GM21515 (cell line): ENCODE measurements around the gene MAJIN.

Experiments
- ATAC-seq: cut with Tn5 transposase; IDR thresholded peaks from one replicate; pipeline ENCODE4 v1.9.1; 2021; ENCODE audit not compliant: unreplicated experiment

Gene MAJIN

DNA sequence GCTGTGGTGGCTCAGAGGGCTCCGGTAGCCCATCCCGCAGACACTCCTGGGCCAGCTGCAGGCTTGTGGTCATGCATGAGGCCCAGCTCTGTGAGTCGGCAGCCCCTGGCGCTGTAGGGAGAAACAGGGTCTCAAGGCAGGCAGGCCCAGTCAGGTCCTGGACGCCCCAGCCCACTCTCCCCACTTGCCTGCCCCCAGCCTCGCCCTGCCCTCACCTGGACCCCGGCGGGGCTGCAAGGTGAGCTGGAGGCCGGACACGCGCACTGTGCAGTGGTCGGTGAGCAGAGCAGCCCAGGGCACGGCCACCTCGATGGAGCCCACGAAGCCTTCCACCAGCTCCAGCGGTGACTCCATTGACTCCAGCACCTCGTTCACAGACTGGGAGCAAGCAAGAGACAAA, 57.8 kb downstream of the MAJIN start:
- ATAC-seq, result no peak

DNA sequence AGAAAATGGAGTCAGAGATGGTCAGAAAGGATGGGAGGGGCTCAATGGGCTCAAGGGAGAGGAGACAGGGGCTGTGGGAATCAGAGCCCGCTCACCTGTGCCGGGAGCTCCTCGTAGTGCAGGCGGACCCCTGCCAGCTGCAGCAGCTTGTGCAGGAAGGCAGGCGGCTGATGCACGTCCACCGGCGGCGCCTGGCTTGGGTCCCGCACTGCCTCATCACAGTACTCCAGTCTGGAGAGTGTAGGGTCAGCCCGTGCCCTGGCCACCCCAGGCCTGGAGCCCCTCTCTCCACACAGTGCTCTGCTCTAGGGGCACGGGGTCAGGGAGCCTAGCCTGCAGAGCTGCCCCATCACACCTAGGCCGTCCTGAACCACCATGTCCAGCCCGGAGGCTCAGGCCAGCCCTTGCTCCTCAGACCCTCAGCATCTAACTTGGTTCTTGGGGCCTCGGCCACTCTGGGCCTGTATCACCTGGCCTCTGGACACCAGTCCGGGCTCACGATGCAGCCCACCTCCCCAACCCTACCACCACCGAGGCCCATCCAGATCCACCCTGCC, 58.7 kb downstream of the MAJIN start:
- no peak for ATAC-seq

DNA sequence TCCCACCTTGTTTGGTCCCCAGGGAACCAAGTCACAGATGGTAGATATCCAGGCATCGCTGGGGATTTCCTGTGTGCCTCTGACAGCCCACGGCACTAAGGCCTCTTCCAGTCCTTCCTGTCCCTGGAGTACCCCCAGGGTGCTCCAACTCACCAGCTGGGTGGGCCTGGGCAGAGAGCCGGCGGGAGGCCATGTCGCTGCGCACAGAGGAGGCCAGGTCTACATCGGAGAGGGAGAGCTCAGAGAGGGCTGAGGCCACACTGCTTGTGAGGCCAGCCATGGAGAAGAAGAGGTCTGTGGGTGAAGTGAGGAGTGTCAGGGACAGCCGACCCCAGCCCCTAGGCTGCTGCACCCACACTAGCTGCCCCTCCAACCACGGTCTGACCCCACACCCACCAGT, 60.2 kb downstream of the MAJIN start:
- ATAC-seq, result no peak

DNA sequence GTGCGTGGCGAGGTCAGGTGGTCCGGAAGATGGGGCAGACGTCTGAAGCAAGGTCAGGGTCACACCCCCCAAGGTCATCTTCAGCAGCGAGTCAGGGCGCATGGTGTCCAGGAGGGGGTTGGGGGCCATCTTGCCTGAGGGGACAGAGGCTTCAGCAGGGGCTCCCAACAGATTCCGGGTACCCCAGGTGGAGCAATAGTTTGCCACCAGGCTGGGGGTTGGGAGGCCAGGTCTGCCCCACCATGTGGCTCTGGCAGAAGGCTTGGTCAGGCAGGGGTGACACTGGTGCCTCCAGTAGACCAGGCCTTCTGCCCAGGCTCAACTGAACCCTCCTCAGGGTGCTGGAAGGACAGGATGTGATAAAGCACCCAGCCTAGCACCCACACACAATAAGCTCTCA, 60.8 kb downstream of the MAJIN start:
- no peak for ATAC-seq

DNA sequence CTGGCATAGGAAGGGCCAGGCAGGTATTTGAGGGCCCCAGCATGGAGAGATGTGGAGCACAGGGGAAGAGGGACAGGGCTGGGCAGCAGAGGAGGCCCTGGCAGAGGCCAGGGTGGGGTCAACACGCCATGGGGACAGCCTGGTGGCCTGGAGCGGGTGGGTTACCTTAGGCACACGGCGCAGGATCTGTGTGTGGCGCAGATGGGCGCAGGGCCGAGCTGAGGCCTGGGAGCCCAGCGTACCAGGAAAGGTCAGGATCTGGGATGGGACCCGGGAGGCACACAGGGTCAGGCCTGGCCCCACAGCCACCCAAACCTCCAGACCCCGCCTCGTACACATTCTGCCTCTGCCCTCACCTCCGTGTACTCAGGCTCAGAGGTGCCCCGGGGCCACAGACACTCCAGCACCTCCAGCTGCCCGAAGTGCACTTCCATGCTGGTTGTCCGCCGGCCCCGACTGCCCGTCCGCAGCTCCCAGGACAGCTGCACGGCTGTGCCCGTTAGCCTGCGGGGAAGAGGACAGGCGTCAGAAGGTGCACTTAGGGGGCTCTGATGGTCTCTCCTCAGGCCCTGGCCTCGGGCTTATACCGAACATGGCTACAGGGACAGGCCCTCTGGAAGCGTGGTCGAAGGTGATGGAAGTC, 61.3 kb downstream of the MAJIN start:
- no peak for ATAC-seq

DNA sequence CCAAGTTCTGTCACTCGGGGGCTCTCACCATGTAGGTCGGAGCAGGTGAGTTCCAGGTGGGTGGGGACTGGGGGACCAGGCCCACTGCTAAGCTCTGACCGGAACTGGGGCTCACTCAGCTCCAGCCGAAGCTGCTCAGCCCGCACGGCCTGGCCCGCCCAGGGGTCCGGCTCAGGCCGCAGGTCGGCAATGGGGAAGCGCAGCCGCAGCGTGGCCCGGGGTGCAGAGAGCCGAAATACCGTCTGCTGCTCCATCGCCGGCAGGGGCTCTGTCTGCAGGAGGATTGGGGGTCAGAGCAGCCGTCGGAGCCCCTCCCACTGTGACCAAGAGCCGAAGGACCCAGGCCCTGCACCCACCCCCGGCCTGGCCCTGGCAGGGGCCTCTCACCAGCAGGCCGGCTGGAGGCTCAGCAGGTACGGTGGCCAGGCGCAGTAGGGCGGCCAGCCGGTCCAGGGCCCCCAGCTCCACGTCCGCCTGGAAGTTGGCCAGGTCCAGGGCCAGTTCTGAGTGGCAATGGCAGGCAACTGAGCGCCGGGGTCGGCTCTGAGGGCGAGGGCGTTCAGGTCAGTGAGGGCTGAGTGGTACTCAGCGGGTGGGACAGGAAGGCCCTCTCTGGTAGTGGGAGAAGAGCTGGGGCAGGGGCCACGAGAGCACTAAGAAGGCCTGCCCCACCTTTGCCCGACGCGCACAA, 62.1 kb downstream of the MAJIN start:
- no peak for ATAC-seq

DNA sequence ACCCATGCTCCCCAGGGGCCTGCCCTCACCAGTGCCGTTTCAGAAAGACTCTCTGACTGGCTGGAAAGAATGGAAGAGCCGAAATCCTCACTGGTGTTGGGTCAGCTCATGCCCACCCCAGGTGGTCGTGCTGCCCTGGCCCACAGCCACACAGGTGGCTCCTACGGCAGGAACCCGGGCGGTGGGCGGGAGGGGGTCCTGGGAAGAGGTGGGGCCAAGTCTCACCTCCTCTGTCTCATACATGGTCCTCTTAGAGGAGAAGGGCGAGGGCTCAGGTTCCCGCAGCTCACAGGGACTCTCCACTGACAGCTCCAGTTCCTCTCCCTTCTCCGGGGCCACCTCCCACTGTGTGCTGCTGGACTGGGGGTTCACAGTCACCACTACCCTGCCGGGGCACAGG, 63.1 kb downstream of the MAJIN start:
- no peak for ATAC-seq

DNA sequence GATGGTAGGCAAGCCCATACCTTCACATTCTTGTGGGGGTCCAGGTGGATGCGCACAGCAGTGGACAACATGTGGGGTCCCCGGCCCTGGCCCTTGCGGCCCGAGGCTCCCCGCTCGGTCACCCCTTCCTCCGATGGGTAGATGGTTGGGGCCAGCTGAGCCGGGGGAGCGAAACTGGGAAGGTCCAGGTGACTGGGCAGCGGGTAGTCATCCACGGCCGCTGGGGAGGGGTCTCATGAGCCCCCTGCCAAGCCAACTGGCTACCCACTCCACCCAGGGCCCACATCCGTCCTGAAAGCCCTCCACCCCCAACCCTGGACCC, 65.6 kb downstream of the MAJIN start:
- no peak for ATAC-seq

DNA sequence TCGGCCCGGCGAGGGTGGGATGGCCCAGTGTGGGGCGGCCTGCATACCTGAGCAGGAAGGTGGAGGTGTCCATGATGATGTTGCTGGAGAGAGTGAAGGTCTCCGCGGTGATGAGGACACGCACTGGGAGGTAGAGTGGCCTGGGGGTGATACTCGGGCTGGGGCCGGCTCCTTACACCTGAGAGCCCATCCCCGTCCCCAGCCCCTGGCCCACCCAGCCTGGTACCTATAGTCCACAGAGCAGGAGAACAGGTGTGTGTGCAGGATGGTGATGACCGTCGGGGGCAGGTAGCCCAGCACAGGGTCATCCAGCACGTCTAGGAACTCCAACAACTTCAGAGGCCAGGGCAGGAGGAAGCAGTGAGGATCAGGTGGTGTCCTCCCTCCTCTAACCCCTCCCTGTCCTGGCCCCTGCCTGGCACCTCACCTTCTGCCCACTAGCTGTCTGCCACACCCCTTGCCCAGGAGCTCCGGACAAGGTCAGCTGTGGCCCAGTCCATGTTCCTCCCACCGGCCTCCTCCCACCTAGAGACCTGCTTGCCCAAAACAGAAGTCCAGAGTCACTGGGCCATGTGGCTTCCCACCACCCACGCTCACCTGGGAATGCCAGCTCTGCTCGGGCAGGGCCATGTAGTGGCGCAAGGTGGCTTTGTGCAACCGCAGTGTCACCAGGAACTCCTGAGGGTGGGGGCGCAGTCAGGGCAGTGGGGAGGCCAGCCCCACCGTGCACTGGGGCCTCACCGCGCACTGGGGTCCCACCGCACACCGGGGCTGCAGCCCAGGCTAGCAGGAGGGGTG, 66.2 kb downstream of the MAJIN start:
- no peak for ATAC-seq

DNA sequence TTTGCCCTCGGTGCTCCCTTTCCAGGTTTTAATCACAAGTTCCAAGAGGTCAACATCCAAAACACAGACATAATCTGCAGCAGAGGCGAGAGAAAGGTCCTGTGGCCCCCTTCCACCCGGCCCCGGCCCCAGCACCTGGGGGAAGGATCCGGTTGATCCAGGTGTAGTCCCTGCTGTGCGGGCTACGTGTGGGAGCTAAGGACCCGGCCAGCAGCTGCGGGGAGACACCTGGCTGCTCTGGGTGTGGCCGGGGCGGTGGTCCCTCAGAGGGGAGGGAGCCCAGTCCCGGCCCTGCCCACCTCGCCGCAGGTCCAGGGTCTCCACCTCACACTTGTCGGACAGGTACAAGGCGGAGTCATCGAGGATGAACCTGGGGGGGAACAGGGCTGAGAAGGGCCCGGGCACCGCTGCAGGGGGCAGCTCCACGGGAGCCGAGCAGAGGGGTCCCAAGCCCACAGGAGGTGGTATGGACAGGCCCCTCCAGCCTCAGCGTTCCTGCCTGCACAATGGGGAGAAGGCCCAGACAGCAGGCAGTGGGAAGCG, 68.5 kb downstream of the MAJIN start:
- no peak for ATAC-seq

DNA sequence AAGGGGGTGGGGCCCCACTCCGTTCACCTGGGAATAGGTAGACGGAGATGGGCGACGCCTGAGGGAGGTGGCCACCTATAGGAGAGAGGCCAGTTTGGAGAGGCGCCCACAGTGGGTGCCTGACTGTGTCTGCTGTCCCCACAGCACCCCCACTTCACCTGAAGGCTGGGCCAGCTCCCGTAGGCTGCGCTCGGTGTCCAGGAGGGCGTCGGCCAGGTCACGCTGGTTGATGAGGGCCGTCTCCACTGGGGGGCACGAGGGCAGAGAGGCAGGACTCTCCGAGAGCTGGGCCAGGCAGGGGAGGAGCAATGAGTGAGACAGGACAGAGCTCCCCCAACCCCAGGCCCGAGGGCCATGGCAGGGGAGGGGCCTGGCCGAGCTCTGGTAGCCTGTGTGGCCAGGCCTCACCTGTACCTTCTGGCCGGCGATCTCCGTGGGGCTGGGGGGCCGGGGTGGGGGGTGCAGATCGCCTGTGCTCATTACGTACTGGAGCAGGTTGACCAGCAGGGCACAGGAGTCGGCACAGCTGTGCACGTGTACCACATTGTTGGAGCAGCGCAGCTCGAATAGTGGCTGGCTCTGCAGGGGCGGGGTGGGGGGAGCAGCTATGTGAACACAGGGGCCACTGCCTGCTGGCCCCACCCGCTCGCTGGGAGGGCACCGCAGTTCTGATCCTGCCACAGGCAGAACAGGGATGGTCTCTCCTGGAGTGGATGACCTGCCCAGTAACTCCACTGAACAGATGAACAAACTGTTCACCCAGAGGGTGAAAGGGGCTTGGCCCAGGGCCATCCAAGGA, 69.6 kb downstream of the MAJIN start:
- no peak for ATAC-seq

DNA sequence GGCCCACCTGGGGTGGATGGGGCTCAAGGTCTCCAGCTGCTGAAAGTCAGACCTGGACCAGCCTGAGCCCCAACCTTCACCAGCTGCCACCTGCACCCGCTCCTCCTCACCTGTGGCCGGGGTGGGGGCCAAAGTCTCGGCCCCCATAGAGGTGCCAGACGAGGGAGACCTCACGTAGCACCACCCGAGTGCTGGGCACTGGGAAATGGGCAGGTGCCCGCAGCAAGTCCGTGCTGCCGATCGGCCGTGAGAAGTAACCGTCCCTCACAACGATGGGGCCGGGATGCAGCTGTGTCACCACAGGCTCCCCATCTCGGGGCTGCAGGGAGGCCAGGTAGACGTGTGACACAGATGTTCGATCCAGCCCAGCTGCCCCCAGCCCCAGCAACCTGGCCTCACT, 71.1 kb downstream of the MAJIN start:
- no peak for ATAC-seq

DNA sequence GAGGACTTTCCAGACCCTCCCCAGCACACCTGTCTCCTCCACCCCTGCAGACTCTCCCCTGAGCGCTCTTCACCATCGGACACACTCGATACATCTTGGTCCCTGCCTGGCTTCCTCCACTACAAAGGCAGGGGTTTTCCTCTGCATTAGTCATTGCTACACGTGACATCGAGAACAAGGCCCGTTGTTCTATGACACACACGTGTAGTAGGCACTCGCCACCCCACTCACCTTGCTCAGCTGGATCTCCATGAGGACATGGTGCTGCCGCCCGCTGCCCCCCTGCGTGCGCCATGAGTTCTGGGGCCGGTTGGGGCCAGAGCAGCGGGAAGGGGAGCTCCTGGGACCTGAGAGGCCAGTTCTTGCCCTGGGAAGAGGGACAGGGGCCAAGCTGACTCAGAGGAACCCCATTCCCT, 71.6 kb downstream of the MAJIN start:
- ATAC-seq, result no peak

DNA sequence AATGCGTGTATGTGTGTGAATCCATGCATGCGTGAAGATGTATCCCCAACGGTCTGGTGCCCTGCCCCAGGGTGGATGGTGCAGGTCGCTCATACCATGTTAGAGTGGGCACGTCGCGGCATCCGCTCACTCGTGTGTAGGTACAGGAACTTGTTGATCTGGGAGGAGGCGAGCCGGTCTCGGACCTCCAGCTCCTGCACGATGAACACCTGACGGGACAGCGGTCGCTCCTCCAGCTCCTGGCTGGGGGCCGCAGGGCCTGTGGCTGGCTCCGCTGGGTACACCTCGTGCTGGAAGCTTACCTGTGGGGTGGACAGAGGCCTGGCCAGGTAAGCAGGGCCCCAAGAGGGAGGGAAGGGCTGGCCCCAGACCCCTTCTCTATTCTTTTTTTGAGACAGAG, 73.4 kb downstream of the MAJIN start:
- no peak for ATAC-seq

DNA sequence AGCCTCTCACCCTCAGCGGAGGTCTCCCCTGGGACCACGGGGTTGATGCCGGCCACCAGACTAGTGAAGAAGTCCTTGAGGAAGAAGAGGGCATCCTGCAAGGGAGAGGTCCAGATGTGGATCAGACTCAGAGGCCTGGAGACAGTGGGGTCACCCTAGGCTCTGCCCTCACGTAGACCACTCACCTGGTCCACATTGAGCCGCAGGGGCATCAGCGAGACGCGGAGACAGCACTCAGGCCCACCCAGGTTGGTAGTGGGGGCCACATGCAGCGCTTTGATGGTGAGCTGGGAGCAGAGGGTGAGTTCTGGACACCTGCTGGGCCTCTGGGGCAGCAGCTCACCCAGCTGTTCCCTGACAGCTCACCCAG, 73.8 kb downstream of the MAJIN start:
- ATAC-seq, result no peak

DNA sequence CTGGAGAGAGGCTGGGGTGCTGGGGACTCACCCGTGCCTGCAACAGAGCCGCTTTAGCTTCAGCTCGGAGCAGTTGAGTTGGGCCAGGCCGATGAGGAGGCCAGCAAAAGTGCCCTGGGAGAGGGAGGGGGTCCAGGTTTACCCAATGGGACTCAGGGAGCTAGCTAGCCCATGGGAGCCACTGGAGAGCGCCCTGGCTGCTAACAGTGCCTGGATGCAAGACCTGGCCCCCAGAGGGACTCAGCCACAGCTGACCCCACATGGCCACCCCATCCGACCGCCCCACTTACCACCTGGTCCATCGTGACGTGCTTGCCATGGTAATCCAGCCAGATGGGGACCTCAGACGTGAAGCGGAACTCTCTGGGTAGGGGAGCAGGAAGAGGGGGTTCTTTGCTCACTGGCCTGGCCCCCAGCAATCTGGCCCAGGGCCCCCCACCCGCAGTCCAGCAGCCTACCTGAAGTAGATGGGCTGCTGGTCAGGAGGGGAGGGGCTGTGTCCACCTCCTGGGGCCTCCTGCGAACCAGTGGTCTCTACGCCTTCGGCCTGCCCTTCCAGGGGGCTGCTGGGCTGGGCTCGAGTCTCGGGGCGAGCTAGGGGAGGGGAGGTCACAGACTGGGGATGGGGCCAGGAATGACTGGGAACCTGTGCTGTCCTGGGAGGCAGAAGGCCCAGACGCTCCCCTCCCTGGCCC, 74.4 kb downstream of the MAJIN start:
- ATAC-seq, result no peak

DNA sequence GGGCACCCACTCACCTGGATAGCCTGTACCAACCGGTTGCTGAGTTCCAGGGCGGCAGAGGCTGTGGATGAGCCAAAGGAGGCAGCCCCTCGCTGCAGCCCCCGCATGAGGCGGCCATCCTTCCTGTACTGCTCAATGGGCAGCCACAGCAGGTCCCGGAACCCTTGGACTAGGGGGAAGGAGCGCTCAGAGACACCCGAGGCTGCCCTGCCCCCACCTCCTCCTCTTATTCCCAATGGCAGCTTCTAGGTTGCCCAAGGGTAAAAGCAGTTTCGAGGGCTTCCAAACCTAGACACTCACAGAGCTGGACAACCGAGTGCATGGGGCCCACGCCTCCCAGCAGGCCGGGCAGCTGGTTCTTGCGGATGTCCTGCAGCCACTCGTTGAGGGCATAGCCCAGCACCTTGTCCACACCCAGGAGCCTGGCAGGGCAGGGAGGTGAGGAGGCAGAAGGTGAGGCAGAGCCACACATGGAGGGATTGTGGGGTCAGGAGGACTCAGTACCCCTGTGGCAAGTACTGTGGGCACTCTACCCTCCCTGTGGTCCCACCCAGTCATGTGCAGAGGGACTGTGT, 75.4 kb downstream of the MAJIN start:
- no peak for ATAC-seq

DNA sequence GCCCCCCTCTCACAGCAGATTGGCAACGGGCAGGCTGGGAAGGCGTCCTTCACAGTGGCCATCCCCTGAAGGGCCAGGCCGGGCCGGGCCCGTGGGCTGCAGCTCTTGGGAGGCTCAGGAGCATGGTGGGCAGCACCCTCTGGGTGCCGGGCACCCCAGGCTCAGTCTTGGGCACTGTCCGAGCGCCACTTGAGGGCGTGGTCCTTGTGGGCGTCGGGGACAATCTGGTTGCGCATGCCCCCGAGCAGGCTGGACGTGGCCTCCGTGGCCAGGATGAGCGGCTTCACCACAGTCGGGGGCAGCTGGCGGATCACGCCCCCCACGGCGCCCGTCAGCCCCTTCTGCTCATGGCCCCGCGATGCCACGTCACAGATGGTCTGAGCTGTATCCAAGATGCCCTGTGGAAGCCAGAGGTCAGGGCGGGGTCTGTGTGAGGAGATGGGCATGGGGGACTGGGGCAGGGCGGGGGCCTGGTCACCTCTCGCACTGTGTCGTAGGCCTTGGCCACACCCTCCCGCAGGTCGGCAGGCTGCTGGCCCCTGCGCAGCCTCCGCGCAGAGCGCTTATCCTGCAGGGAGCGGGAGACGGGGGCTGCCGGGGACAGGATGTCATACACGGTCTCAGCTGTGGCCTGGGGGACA, 77.0 kb downstream of the MAJIN start:
- ATAC-seq, result no peak

DNA sequence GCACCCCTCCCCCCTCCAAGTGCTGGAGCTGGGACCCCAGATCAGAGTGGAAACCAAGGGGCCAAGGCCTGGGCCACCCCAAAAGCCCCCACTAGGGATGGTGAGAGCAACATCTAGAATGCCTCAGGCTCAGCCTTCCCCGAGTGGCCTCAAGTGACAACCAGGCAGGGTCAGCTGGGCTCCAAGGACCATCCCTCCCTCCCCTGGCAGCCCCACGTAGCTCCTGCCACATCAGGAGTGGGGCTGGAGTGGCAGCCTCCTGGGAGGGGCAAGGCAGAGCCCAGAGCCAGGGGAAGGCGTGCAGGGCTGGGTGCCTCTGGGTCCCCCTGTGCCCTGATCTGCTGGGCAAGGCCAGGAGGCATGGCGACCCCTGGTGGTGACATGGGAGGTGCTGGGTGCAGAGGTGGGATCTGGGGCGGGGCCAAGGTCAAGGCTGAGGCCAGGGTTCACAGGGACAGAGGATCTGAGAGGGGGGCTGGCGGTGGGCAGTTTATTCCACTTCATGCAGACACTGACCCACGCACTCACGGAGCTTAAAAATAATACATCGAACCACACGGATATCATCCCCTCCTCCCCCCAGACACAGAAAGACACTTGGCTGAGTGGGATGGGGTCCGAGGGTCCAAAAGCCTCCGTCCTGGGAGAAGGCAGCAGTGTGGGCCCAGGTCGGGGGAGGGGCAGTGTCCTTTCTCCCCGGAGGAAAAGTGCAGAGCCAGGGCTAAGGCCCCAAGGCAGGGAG, 77.7 kb downstream of the MAJIN start:
- peak; percentile 46 for ATAC-seq
